K562 (cell line): ENCODE measurements around the gene NAA38. TPM values are rescaled to one million over a fixed set of nuclear protein-coding genes. Genes with fewer than 3 reads are reported as not detected.
A peak's percentile ranks its signal among the peaks of the same experiment; 100 is the strongest.

Source experiments
- GMEB1 ChIP-seq: fragments of 250-450 bp; sonication (Bioruptor Pico); IDR thresholded peaks from 2 replicates; pipeline ENCODE4 v1.4.0; 2020; ENCODE audit warnings: mild to moderate bottlenecking
- HDAC2 ChIP-seq: fragments of 450-650 bp; IDR thresholded peaks from 2 replicates; pipeline ENCODE4 v1.6.1; 2016; ENCODE audit warnings: mild to moderate bottlenecking
- KAT2B ChIP-seq: IDR thresholded peaks from one replicate; pipeline ENCODE4 v1.6.1; 2012; ENCODE audit warnings: low read depth, mild to moderate bottlenecking, control low read depth, inconsistent platforms, low read length, moderate library complexity
- MIER1 ChIP-seq: fragments of 450-650 bp; IDR thresholded peaks from 2 replicates; pipeline ENCODE4 v1.6.1; 2016; ENCODE audit warnings: antibody characterized with exemption, mild to moderate bottlenecking, low read depth
- PURB ChIP-seq: sonication (generic); formaldehyde crosslinking; IDR thresholded peaks from 2 replicates; pipeline ENCODE4 v1.9.0; 2021; ENCODE audit warnings: low read depth, mild to moderate bottlenecking, missing genetic modification reagents
- RNF219 ChIP-seq: fragments of 250-450 bp; sonication (Bioruptor Pico); IDR thresholded peaks from 2 replicates; pipeline ENCODE4 v1.5.0; 2022; ENCODE audit warnings: mild to moderate bottlenecking
- SMAD2 ChIP-seq: fragments of 150-350 bp; IDR thresholded peaks from 2 replicates; pipeline ENCODE4 v1.6.1; 2014; ENCODE audit warnings: low read depth, mild to moderate bottlenecking, low read length
- TAF15 ChIP-seq: fragments of 200-400 bp; formaldehyde crosslinking; IDR thresholded peaks from 2 replicates; pipeline ENCODE4 v1.6.1; 2017; ENCODE audit warnings: mild to moderate bottlenecking, low read depth, low read length, moderate library complexity
- THAP7 ChIP-seq: fragments of 250-450 bp; sonication (Bioruptor Pico); IDR thresholded peaks from 2 replicates; pipeline ENCODE4 v1.5.0; 2021
- ZBTB1 ChIP-seq: sonication (generic); formaldehyde crosslinking; IDR thresholded peaks from 2 replicates; pipeline ENCODE4 v1.8.1; 2023; ENCODE audit warnings: missing genetic modification reagents, low read depth, mild to moderate bottlenecking, borderline replicate concordance
- ZNF407 ChIP-seq: fragments of 450-650 bp; IDR thresholded peaks from 2 replicates; pipeline ENCODE4 v1.6.1; 2016; ENCODE audit warnings: low read depth
- ZNF511 ChIP-seq: sonication (generic); formaldehyde crosslinking; IDR thresholded peaks from 2 replicates; pipeline ENCODE4 v1.8.0; 2022; ENCODE audit warnings: mild to moderate bottlenecking, missing genetic modification reagents
- ZSCAN32 ChIP-seq: fragments of 450-650 bp; formaldehyde crosslinking; IDR thresholded peaks from 2 replicates; pipeline ENCODE4 v1.4.0; 2020; ENCODE audit warnings: mild to moderate bottlenecking, moderate library complexity
- polyA plus RNA-seq, 8 experiments: library from polyadenylated mRNA; depleted of rRNA in 4 of 8; stranded (reverse) in 5 of 8; unstranded in 3 of 8; fragments of >200 nt; fragmentation: Nextera tagmentation in 2 of 8; fragmentation: Illumina TruSeq in 1 of 8; extraction: Ambion mirVana in 2 of 8; extraction: Trizol in 1 of 8; gene quantifications; 2 replicates each; pipeline versions ENCODE4 v1.2.1 to v1.2.3, GENCODE V29; 2011 to 2014; ENCODE audit warnings: inconsistent platforms in 1 of 8, missing spikeins in 1 of 8
- total RNA-seq, 7 experiments: library from RNA; depleted of rRNA in 6 of 7; stranded (reverse); fragments of >200 nt in 6 of 7; fragmentation: Illumina TruSeq in 2 of 7; extraction: Trizol in 2 of 7; gene quantifications; 2 replicates each; pipeline versions ENCODE4 v1.2.1 to v1.2.3, GENCODE V29; 2011 to 2021; ENCODE audit warnings: low replicate concordance in 1 of 7

NAA38 gene
- total and polyA plus RNA-seq, 9 of the 15 experiments (the other 6 are each of a cell fraction or from before 2014, with no cell fraction given) = 16.4 to 99.8 (median 57.3) TPM

- TF ChIP-seq GMEB1 (CRISPR knock-in tag) (peak; percentile 23; the same call in 1 of the 2 replicates), ZSCAN32 (CRISPR knock-in tag) (no peak), MIER1 (no peak), KAT2B (peak; percentile 28), PURB (CRISPR knock-in tag) (no peak), ZNF407 (peak; percentile 86), ZBTB1 (peak; percentile 90; the same call in 1 of the 2 replicates), RNF219 (CRISPR knock-in tag) (no peak), THAP7 (CRISPR knock-in tag) (peak; percentile 15; the same call in 1 of the 2 replicates), SMAD2 (no peak), ZNF511 (CRISPR knock-in tag) (peak; percentile 85; the same call in 1 of the 2 replicates), TAF15 (no peak), HDAC2 (no peak)
Observed at GRCh38 chr17:7856811-7857712, at the start of gene NAA38 (continued).
